ENCODE results near the gene IBTK. TPM values are rescaled to one million over a fixed set of nuclear protein-coding genes. Genes with fewer than 3 reads are reported as not detected.

IBTK gene
- total RNA-seq, 2 donors from 2014 or later: 24.8 TPM

DNA sequence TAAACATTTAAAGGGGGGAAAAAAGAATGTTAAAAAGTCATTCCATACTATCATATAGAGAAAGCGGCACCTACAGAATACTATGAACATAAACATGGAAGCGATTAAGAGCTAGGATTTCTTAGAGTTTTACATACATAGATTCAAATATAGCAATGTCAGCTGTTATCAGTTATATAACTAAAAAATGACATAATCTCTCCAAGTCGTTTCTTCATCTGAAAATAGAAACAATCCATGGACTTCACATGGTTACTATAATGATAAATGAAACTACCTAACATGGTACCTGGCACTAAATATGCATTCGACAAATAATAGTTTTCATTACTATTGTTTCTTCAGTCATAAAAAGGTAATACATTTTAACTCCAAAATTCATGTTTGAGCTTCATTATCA, 3.7 kb downstream of the IBTK start:
- Histone ChIP-seq H3K9me3 (no peaks in the 10 kb centered on the region), H3K27ac (no peak overlapping the region), H3K27me3 (no peaks in the 10 kb centered on the region), H3K36me3 (no peaks in the 10 kb centered on the region), H3K4me3 (no peak overlapping the region), H3K4me1 (peaks cover 0 to 42% of the 10 kb centered on the region in 2 donors)
- TF ChIP-seq, protein P1, sequence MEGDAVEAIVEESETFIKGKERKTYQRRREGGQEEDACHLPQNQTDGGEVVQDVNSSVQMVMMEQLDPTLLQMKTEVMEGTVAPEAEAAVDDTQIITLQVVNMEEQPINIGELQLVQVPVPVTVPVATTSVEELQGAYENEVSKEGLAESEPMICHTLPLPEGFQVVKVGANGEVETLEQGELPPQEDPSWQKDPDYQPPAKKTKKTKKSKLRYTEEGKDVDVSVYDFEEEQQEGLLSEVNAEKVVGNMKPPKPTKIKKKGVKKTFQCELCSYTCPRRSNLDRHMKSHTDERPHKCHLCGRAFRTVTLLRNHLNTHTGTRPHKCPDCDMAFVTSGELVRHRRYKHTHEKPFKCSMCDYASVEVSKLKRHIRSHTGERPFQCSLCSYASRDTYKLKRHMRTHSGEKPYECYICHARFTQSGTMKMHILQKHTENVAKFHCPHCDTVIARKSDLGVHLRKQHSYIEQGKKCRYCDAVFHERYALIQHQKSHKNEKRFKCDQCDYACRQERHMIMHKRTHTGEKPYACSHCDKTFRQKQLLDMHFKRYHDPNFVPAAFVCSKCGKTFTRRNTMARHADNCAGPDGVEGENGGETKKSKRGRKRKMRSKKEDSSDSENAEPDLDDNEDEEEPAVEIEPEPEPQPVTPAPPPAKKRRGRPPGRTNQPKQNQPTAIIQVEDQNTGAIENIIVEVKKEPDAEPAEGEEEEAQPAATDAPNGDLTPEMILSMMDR (IDR thresholded peaks at IDR 0.05): no peak
- DNase-seq (ENCODE audit: low spot score): no peak

DNA sequence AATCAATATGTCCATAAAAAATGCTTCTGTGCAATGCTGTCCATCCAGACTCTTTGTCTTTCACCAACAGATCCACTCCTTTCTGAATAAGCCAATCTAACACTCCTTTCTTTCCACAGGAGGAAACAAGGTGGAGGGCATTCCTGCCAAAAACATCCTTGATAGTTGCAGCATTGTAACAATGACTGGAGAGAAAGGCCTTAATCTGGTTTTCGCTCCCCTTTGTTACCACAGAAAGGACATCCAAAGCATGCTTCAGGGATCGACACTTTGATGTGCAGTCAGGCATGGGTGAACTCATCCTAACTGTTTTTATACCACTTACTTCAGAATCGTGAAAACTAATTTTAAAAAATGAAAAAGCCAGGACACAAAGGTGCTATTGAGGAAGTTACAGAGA, 7.4 kb downstream of the IBTK start:
- Histone ChIP-seq H3K4me1 (peaks cover 0 to 24% of the 10 kb centered on the region in 2 donors), H3K27ac (no peak overlapping the region), H3K9me3 (no peaks in the 10 kb centered on the region), H3K27me3 (no peaks in the 10 kb centered on the region), H3K36me3 (peaks cover 2% of the 10 kb centered on the region), H3K4me3 (no peak overlapping the region)
- no peak for DNase-seq (ENCODE audit: low spot score)
- TF ChIP-seq, protein P1 (IDR thresholded peaks at IDR 0.05): no peak

DNA sequence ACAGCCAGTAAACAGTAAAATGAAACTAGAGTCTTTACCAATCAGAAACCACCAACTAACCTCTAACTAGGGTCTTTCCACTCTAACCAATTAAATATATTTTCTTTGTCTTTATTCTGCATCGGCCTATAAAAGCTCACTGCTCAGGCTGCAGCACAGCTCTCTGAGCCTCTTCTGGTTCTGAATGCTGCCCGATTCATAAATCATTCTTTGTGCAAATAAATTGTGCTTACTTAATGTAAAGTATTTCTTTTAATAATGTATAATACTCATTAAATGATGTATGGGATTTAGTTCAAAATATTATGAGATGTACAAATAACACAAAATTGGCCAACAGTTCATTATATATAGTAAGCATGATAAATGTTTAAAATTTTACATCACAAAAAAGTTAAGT, 7.9 kb downstream of the IBTK start:
- no peak for DNase-seq (ENCODE audit: low spot score)
- peaks cover 0 to 18% of the 10 kb centered on the region in 2 donors for H3K4me1 ChIP-seq
- peaks cover 8% of the 10 kb centered on the region for H3K36me3 ChIP-seq
- H3K9me3 ChIP-seq: no peaks in the 10 kb centered on the region
- no peaks in the 10 kb centered on the region for H3K27me3 ChIP-seq
- TF ChIP-seq, protein P1 (IDR thresholded peaks at IDR 0.05): no peak
- H3K27ac ChIP-seq: no peak overlapping the region
- H3K4me3 ChIP-seq: no peak overlapping the region

GRCh38 chr6:82237013-82237412, 10.5 kb downstream of the IBTK start:
- H3K27me3 ChIP-seq: no peaks in the 10 kb centered on the region
- peaks cover 0 to 14% of the 10 kb centered on the region in 2 donors for H3K4me1 ChIP-seq
- DNase-seq (ENCODE audit: low spot score): no peak
- peaks cover 31% of the 10 kb centered on the region for H3K36me3 ChIP-seq
- no peak overlapping the region for H3K27ac ChIP-seq
- no peak overlapping the region for H3K4me3 ChIP-seq
- TF ChIP-seq, protein P1 (IDR thresholded peaks at IDR 0.05): no peak
- no peaks in the 10 kb centered on the region for H3K9me3 ChIP-seq

- Histone ChIP-seq H3K9me3 (no peaks in the 10 kb centered on the region), H3K4me1 (no peaks in the 10 kb centered on the region), H3K27me3 (no peaks in the 10 kb centered on the region), H3K4me3 (no peak overlapping the region), H3K36me3 (peaks cover 60% of the 10 kb centered on the region), H3K27ac (no peak overlapping the region)
- TF ChIP-seq, protein P1 (IDR thresholded peaks at IDR 0.05): no peak
- no peak for DNase-seq (ENCODE audit: low spot score)
Observed at GRCh38 chr6:82227770-82228169, 19.8 kb downstream of the IBTK start.

DNA sequence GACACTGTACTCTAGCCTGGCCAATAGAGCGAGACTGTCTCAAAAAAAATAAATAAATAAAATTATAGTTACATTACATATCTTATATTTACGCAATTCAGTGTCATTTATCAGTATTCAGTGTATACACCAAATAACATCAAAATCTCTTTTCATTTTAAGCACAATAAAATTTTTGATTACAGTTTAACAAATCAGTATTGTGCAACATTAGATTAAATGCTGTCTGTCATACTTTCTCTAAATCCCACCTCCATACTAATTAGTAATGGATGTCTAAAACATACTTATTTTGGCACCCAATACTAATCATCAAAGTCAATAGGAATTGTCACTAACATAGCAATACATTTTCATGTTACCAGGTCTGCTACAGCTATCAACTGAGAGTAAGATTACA, 27.4 kb downstream of the IBTK start:
- DNase-seq (ENCODE audit: low spot score): no peak
- TF ChIP-seq, protein P1 (IDR thresholded peaks at IDR 0.05): no peak
- peaks cover 97% of the 10 kb centered on the region for H3K36me3 ChIP-seq
- H3K4me1 ChIP-seq: no peaks in the 10 kb centered on the region
- no peaks in the 10 kb centered on the region for H3K27me3 ChIP-seq
- no peaks in the 10 kb centered on the region for H3K9me3 ChIP-seq
- no peak overlapping the region for H3K27ac ChIP-seq
- H3K4me3 ChIP-seq: no peak overlapping the region

Data from right atrium auricular region (tissue), 2 donors.